Activated T-helper 1 cell treated with Interleukin-2 at 50 U/mL for 16 hours (primary cell): ENCODE results near the gene C17orf67.

Experiments used
- DNase-seq: peaks from one replicate; pipeline ENCODE4 v3.0.0-alpha.2; 2020; ENCODE audit warnings: low read depth

C17orf67 gene

DNA sequence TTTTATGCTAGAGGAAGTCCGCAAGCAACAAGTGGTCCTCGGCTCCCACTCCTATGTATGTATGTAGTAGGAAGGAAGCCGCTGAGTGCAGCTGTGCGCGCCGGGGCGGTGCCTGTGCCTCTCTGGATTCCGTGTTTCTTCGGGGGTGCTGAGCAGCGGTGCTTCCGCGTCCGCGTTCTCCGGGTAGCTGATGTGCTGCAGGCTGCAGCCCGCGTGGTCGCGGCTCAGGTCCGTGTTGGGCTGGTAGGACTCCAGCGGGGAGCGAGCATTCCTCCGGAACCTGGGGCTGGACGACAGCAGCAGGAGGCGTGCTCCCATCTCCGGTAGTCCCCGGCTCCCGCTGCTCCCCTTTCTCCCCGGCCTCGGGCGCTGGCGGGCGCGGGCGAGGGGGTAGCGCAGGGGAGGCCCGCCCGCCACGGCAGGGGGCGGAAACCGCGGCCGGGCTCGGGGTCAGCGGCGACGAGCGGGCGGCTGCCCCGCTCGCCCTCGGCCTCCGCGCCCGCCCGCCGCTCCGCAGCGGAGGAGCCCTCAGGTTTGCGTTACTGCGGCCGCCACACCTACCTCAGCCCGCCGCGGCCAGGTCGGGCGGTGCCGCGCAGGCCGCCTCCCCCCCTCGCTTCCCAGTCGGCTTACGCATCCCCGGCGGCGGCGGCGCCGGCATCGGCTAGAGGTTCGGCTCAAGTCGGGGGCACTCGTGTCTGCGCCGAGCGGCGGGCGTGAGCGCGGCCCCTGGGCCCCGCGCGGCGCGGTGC lies 487 bp downstream of the C17orf67 start:
- DNase-seq, result peak; percentile 55

DNA sequence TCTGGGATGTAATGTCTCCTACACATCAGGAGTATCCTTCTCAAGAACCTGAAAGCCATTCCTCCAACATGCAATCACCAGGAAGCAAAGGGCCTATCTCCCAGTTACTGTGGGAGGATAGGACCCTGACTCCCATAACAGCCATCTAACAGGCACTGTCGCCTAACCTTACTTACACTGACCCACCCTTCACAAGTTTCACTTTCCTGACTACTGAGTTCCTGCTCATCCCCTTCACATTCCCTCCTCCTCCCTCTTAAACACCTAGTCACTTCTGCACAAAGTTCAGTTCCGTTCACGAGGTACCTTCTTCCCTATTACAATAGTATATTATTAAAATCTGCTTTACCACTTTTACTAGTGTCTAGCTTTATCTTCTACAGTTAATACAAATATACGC lies 1.3 kb downstream of the C17orf67 start:
- no peak for DNase-seq

DNA sequence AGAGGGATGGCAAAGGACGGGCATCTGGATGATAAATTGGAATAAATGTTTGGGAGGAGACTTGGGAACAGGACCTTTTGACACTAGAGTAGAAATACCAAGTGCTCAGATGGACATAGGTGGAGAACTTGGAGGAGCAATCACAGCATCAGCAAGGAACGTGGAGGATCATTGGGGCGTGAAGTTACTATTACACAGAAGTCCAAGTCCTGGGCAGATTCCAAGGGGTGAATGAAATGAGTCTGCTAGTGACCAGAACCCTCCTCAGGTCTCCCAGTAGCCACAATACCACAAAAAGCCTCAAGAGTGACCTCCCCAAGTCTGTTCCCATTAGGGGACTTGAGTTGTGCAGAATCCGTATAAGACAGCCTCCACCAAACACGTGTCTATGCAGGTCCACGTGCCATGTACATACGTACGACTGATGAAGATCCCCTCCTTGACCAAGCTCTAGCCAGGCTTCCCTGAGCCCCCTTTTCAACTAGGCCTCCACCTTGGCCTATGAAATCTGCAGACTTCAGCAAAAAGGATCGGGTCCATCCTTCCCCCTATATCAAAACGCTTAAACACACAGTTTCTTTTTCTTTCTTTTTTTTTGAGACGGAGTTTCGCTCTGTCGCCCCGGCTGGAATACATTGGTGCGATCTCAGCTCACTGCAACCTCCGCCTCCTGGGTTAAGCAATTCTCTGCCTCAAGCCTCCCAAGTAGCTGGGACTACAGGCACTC lies 2.2 kb downstream of the C17orf67 start:
- DNase-seq, result no peak

GRCh38 chr17:56830726-56831368 lies 2.9 kb downstream of the C17orf67 start:
- DNase-seq, result no peak

DNA sequence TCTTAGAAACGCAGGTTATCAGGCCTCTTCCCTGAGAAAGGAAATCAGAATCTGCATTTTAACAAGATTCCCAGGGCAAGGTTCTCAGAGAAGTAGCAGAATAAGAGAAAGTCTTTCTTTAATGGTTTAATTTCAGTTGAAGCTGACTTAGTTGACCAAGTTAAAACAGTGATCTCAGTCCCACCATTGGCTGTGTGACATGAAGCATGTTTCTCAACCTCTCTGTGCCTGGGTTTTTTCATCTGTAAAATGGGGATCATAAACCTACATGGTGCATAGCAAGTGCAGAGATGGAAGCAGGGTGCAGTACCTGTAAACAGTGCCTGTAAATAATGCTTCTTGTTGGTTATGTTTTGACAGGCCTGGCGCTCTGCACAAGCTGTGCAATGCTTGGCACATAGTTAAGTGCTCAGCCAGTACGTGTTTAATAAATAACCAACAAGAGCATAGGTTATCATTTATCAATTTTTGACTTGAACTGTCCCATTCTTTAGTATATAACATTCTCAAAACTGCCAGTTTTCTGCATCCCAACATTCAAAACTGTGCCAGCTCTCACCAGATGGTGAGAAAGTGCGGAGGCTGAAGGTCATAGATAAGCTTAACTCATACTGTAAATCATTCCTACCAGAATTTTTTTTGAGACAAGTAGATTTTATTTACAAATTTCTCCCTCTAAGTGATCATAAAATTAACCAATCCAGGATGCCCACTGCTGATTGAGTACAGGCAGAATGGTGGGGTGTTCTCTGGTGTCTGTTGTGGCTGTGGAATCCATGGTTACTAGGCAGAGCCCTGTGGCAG lies 6.9 kb downstream of the C17orf67 start:
- no peak for DNase-seq

DNA sequence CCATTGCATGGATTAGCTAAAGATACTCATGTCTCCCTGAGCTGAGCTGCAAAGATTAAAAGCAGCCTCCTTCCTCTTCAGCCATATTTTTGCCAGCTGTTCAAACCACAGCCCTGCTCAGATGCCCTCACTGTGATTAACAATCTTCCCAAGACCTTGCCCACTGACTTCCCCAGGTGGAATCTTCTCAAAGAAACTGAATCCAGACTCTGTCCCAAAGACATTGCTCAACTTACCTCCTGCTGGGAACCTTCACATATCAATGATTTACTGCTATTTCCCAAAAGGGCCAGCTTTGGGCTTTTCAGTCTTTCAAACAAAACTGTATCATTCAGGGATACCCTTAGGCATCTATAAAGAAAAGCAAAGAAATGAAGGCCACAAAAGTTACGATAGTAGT lies 9.2 kb downstream of the C17orf67 start:
- DNase-seq, result no peak

GRCh38 chr17:56823848-56824247 lies 9.9 kb downstream of the C17orf67 start:
- no peak for DNase-seq

GRCh38 chr17:56822725-56823124 lies 11.0 kb downstream of the C17orf67 start:
- DNase-seq, result no peak

DNA sequence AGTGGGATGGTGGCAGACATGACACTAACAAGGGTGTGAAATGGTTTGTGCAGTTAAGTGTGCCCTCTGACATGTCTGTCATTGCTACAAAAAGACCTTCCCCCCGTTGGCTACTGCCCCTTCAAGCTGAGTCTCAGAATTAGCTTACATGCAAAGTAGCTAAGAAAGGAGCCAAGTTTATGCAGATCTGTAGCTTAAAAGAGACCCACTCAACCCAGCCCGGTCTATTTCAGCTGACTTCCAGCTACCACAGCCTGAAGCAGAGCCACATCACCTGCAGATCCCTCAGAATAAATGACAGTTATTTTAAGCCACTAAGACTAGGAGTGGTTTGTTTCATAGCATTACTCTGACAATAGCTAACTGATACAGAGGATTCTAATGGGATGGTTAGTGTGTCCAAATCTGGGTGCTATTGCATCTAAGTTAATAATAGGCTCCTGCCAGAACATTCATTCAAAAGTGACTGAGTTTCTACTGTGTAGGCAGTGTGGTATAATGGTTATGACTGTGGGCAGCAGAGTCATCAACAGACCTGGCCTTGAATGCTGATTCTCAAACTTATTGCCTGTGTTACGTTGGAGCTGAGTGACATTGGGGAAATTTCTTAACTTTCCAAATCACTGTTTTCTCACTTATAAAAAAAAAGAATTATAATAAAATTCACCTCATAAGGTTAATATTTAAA lies 11.7 kb downstream of the C17orf67 start:
- no peak for DNase-seq

DNA sequence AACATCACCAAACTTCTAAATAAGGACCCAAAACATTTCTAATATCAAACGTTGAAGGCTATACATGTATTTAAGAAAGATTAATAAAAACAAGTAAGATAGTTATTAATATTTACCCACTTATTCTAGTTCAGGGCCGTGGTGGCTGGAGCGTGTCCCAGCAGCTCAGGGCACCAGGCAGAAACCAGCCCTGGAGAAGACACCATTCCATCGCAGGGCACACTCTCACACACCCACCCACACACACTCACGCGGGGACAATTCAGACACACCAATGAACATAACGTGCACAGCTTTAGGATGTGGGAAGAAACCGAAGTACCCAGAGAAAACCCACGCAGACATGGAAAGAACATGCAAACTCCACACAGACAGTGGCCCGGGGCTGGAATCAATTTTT lies 13.5 kb downstream of the C17orf67 start:
- no peak for DNase-seq

GRCh38 chr17:56819431-56820145 lies 14.1 kb downstream of the C17orf67 start:
- peak; percentile 46 for DNase-seq

DNA sequence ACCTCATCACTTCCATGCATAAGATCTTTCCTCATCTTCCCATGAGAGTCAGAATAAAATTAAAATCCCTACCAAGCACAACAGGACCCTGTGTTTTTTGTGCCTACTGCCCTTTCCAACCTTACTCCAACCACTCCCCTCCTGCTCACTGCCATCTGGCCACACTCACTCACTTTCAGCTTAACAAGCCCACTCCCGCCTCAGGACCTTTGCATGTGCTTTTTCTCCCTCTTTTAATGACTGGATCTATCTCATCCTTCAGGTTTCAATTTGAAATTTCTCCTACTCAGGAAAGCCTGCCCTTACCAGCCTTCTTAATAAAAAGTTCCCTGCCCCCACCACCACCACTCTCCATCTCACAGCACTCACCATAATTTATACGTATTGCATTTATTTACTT lies 14.7 kb downstream of the C17orf67 start:
- DNase-seq, result no peak

DNA sequence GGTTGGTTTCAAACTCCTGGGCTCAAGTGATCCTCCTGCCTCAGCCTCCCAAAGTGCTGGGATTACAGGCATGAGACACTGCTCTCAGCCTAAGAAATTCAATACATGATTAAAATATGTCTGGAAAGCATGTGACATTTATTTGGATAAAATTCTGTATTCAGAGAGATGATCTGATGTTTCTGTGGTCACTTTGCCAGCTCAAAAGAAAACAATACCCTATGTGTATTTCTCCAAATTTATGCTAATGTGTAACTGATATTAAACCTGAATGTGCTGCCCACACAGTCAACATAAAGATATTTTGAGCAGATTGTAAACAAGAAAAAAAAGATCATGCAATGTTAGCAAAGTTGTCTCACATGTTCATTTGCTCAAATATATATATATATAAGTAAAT lies 16.7 kb downstream of the C17orf67 start:
- DNase-seq, result no peak

GRCh38 chr17:56815711-56816110 lies 18.0 kb downstream of the C17orf67 start:
- no peak for DNase-seq

DNA sequence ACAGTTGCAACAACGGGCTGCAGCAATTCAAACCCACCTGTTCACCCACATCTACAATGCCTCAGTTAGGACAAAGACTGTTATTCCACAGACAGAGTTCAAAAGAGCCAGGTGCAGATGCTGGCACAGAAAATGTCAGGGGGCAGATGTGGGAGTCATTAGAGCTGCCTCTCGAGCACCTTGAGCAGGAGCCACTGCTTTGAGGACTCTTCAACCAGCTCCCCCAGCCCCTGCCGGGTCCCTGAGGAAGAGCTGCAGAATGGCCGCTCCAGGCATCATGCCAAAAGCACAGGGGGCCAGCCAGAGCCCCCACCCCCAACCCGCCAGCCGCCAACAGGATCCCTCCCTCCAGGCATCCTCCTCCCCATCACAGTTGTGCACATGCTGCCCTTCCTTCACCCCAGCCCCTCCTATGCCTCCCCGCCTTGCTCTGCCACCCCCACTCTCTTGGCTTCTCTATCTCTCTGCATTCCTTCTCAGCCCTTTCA lies 20.8 kb downstream of the C17orf67 start:
- DNase-seq, result no peak

DNA sequence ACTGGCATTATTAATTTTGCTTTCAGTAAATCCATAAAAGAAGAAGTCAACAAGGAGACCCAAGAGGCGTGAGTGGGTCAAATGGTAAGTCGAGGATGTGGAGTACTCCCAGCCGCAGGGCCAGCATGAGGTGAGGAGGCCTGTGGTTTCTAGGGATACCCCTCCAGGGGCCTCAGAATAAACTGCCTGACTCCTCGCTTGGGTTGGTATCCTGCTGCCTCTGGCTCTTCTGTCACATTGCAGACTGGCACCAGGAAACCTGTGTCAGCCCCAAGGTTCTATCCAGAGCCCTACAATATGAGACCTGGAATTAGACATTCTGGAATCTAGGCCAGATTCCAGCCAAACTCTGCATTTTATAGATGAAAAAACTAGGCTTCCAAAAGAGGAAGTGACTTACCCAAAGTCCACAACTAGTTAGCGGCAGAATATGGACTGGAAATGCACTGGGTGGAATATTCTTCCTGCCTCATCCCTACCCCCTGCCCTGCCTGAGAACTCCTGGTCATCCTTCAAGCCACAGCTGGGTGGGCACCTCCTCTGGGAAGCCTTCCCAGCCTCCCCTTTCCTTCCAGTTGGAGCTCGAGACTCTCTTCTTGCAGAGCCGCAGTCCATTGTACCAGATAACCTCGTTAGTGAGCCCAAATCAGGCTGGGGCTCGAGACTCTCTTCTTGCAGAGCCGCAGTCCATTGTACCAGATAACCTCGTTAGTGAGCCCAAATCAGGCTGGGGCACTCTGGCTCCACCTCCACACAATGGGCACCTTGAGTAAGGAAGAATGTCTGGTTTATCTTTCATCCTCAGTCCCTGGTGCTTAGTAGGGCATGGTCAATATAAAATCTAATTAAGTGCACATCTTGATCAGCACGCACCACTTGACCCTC lies 22.6 kb downstream of the C17orf67 start:
- DNase-seq, result no peak

DNA sequence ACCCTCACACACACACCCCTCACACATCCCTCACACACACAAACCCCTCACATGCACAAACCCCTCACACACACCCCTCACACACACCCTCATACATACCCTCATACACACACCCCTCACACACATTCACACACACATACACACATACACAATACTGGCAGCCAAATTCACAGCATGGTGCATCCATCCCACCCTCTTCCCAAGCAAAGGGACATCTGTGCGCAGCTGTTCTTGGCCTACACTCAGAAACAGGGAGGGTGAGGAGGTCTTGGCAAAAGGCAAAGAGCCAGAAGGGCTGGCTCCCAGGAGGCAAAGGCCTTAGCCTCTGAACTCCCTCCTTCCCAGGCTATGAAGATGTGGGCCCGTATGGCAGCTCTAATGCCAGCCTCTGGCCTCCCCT lies 23.4 kb downstream of the C17orf67 start:
- no peak for DNase-seq

DNA sequence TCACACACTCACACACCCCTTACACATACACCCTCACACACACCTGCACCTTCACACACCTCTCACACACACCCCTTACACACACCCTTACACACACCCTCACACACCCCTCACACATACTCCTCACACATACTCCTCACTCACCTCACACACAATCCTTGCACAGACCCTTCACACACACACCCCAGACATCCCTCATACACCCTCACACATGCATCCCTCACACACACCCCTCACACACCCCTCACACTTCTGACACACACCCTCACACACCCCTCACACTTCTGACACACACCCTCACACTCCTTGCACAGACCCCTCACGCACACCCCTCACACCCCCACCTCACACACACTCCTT lies 23.9 kb downstream of the C17orf67 start:
- no peak for DNase-seq

GRCh38 chr17:56809106-56809819 lies 24.5 kb downstream of the C17orf67 start:
- DNase-seq, result no peak
